Fibroblast of skin of abdomen (primary cell): ENCODE data around the gene C12orf75. TPM values are rescaled to one million over a fixed set of nuclear protein-coding genes. Genes with fewer than 3 reads are reported as not detected.
"Not testable (repeated sequence)": the region's sequence is repeated elsewhere in the genome, so short reads cannot be mapped to it uniquely, and the experiment has no call there.

Experiments
- DNase-seq: peaks from one replicate; pipeline ENCODE4 v3.0.0-alpha.2; 2013
- polyA plus RNA-seq, 2 experiments: library from polyadenylated mRNA; unstranded; fragments of 120-200 nt; gene quantifications; one replicate each; pipeline ENCODE4 v1.2.1, GENCODE V29; 2013; ENCODE audit not compliant: insufficient read length in 2 of 2

Gene C12orf75
- 385 TPM for polyA plus RNA-seq (2013, experiment 1 of 2; ENCODE audit: insufficient read length)
- 418 TPM for polyA plus RNA-seq (2013, experiment 2 of 2; ENCODE audit: insufficient read length)

DNA sequence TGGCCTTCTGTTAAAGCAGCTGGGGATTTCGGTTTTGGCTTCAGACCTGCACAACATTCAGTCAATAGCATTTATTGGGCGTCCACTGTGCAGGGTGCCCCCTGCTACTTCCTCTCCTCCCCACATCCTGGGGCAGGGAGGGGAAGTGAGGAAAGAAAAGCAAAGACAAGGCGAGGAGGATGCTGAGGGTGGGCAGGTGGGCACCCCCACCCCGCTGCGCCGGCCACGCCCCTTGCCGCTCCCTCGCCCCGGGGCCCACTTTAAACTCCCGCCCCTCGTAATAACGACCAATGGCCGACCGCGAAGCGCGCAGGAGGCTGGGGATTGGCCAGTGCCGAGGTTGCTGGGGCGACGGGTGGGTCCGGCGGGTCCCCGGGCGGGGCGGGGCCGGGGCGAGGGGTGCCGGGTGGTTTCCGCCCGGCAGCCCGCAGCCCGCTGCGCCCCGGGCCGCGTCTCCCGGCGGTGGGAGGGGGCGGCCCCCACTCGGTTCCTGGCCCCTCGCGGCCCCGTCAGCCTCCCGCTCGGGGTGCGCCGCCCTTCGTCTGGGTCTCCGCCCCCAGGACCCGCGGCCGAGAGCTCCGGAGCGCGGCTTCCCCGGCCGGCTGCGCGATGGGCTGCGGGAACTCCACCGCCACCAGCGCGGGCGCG, at the start of gene C12orf75:
C12orf75 (plus strand) TSS at position 409 of the 648 bp plus-strand sequence; CDS start at position 610, 201 bp downstream.
- peak; percentile 85 for DNase-seq

GRCh38 chr12:105280966-105281693, 49.4 kb upstream of the C12orf75 start:
- no peak for DNase-seq

DNA sequence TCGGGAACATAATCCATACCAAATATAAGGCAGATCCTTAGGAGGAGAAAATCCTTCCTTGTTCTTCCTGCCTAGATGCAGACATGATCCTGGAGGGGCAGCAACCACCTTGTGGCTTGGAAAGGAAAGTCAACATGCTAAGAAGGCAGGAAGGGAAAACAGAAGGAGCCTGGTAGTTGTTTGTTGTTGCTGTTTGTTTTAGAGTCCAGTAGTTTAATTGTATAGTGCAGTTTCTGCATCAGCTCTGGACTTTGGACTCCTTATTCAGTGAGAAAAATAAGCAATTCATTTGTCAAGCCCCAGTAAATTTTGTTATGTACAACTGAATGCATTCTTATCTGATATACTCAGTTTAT, 48.8 kb upstream of the C12orf75 start:
- DNase-seq: no peak

DNA sequence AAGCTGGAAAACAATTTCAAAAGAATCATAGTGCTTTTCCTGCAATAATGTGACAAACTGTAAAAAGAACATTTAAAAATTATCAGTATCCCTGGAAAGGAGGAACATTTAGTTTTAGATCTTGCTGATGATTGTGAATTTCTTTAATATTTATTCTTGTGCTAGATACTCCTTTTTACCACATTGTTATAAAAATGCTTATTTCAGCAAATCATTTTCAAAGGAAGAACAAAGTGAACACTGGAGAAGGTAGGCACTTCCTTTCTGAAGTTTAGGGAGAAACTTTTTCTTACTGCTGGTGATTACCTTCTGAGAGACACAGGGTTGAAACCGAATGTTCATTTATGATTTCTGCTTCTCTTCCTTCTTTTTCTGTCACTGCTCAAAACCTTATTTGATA, 45.1 kb upstream of the C12orf75 start:
- no peak for DNase-seq

GRCh38 chr12:105287408-105287807, 43.1 kb upstream of the C12orf75 start:
- no peak for DNase-seq

GRCh38 chr12:105288311-105288996, 42.0 kb upstream of the C12orf75 start:
- no peak for DNase-seq

DNA sequence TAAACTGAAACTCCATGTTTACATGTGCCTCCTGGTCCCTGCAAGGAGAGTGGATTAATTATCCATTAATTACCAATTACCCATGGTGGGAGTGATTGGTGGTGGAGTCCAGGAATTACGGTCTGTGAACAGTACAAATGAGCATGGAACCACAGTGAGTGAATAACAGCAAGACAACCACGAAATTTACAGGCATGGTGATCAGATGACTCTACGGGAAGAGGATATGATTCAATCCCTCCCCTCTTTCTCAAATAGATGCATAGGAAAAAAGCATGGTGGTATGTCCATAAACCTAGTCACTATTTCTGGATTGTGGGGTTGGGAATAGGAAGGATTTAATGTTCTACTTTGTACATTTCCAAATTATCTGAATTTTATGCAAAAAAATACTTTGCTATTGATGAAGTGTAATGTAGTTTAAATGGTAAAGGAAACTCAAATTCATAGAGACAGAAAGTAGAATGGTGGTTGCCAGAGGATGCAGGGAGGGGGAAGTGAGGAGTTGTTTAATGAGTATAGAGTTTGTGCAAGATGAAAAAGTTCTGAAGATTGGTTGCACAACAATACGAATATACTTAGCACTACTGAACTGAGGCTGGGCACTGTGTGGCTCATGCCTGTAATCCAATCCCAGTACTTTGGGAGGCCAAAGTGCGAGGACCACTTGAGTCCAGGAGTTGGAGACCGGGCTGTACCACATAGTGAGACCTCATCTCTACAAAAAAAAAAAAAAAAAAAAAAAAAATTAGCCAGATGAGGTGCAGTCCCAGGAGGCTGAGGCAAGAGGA, 41.2 kb upstream of the C12orf75 start:
- DNase-seq: peak; percentile 56

DNA sequence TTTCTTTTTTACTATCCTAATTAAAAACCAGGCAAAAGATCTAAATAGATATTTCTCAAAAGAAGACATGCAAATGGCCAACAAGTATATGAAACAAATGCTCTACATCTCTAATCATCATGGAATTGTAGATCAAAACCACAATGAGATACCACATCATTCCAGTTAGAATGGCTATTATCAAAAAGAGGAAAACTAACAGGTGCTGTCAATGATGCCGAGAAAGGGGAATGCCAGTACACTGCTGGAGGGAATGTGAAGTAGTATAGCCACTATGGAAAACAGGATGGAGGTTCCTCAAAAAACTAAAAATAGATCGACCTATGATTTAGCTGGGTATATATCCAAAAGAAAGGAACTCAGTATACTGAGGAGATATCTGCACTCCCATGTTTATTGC, 39.0 kb upstream of the C12orf75 start:
- no peak for DNase-seq

GRCh38 chr12:105292705-105293104, 37.8 kb upstream of the C12orf75 start:
- DNase-seq: no peak

GRCh38 chr12:105293187-105293586, 37.3 kb upstream of the C12orf75 start:
- no peak for DNase-seq

DNA sequence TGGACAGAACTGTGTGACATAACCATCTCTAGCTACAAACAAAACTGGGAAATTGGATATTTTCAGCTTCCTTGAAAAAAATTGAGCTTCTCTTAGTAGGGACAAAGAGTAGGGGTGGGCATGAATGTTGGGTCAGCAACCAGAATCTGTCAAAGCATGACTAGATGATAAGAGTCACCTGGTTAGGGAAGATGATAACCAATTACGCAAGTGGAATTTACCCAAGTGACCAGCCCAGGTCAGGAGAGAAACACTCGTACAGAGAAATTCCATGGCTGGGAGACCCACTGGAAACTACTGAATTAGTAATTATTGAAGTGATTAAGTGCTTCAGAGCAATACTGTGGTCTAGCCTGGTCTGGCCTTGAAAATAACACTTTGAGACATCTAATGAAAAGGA, 36.3 kb upstream of the C12orf75 start:
- DNase-seq: no peak

DNA sequence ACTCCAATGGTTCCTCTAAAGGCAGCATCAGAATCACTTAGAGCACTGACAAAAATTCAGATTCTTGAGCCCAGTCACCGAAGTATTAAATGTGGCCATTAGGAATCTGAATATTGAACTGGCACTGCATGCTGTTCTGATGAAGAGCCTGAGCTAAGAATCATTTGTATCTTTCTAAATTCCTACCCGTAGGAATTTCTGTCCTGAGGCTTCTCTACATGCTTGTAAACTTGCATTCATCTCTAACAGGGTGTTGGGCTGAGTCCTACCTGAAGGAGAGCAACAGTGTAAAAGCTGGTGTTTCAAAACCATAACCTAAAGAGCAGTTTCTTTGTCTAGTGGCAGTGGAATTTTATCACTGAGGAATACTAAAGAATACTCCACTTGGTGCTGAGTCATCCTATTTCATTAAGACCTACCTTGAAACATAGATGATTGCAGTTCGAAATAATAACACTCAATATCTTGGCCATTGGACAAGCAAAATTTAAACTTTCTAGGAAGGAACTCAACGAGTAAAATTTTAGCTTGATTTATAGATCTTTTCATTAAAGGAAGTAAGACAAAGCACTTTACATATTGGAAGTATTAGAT, 35.5 kb upstream of the C12orf75 start:
- no peak for DNase-seq

DNA sequence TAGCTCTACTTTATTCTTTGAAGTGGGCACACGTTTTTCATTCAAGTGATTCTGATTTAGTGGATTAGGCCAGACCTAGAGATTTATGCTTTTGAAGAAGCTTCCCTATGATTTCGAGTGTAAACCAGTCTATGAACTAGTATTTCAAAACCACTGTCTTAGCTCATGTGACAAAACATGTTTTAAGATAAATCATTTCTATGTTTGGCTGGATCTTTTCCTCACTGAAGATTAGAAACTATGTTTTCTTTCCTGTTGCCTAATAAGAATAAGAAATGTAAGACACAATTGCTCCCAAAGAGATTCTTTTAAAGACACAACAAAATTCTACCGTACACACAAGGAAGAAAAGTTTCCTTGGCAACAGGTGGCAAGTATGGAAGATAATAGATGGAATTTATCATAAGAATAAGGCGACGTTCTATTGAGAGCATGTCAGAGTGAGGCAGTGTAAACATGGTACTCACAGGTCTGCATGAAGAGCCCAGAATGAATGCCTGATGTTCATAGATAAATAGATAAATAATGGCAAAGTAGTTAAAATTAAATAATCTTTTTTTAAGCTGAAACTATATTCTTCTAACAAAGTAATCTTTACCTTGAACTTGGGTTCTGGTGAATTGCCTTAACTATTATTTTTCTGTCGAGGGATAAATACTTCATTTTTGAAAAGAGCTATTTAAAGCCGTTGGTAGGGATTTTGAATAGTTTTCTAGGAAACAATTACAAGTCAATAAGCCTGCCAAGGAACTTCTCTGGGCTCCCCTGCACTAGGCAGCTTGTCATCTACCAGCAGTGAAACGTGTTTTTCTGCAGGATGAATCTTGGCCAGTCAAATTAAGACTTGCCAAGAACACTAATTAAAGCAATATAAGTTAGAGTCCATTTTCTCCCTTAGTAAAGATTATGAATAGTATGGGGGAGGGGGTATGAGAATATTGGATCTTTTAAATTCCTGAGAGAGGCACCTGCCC, 34.1 kb upstream of the C12orf75 start:
- peak; percentile 12 for DNase-seq

- no peak for DNase-seq
These were observed 29.6 kb upstream of the C12orf75 start for GRCh38 chr12:105300883-105301282.

- no peak for DNase-seq
These were observed 28.8 kb upstream of the C12orf75 start for GRCh38 chr12:105301696-105302095.

GRCh38 chr12:105302986-105303385, 27.5 kb upstream of the C12orf75 start:
- not testable (repeated sequence) for DNase-seq

- DNase-seq: not testable (repeated sequence)
These were observed 25.9 kb upstream of the C12orf75 start for GRCh38 chr12:105304626-105305025.

DNA sequence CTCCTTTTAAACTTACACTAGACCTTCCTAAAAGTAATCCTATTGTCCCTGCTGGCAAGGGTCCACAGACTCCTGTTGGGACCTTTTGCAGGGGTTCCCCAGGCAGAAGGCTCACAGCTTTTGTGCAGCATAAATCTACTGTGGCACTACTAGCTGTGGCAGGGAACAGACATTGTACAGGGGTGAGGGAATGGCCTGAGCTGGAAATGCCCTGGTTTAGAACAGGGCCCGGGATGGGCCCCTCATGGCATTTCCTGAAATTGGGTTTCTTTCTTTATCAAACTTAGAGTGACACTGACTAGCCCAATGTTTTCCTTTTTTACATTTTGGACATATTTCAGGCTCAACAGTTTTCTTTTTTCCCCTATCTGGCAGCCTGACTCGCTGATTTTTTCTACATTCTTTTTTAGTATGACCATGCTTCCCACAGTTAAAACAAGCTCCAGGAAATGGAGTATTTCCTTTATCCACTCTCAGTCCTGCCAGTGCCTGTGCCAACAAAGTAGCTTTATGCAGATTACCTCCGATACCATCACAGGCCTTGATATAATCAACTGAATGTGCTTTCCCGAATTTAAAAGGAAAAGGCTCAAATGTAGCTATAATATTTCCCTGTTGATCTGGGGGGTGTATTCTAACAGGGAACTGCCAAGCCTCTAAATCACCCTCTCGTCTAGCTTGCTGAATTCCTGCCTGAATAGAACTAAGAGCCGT, 22.7 kb upstream of the C12orf75 start:
- DNase-seq: not testable (repeated sequence)

- not testable (repeated sequence) for DNase-seq
These were observed 21.7 kb upstream of the C12orf75 start for GRCh38 chr12:105308839-105309238.

GRCh38 chr12:105309384-105309783, 21.1 kb upstream of the C12orf75 start:
- DNase-seq: not testable (repeated sequence)
